GM06990 (cell line): ENCODE measurements around the gene BOLA2B.
"Not testable (repeated sequence)": the region's sequence is repeated elsewhere in the genome, so short reads cannot be mapped to it uniquely, and the experiment has no call there.

Source experiments
- DNase-seq: peaks from one replicate; pipeline ENCODE4 v3.0.0-alpha.2; 2011; ENCODE audit not compliant: insufficient read length; ENCODE audit errors: extremely low read depth
- H3K27me3 ChIP-seq: replicated peaks from 2 replicates; pipeline ENCODE4 v1.6.0; 2011; ENCODE audit warnings: low read length; ENCODE audit not compliant: control insufficient read depth, insufficient read depth
- H3K36me3 ChIP-seq: 2 replicates; pipeline ENCODE4 v1.5.1; 2011; ENCODE audit warnings: low read length; ENCODE audit not compliant: control insufficient read depth, insufficient read depth
- H3K4me3 ChIP-seq: replicated peaks from 2 replicates; pipeline ENCODE4 v1.5.1; 2011; ENCODE audit warnings: low read depth, mild to moderate bottlenecking, control low read depth, low read length

The BOLA2B gene

DNA sequence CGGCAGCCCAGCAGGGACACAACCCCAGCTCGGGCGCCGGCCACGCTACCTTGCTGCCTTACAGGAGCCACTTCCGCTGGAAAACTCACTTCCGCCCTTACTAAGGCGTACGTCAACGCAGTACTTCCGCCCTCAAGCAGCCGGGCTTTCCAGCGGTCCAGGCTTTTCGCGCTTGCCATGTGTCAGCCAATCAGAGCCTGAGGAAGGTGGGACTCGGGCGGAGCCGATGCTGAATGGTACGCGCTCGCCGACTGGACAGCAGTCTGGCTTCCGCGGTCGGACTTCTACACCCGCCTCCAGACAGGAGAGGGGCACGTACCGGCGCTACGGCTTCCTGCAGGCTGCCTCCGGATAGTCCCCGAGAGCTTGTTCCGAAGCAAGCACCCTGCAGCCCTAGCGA is at the start of gene BOLA2B, which contains the start of gene SLX1A:
BOLA2B (minus strand) TSS at position 52 of the 400 bp plus-strand sequence. CDS start 71 bp downstream, outside the sequence.
SLX1A (plus strand) TSS at position 261 of the 400 bp plus-strand sequence. CDS start 210 bp downstream, outside the sequence.
- H3K27me3 ChIP-seq, DNase-seq, H3K36me3 ChIP-seq: not testable (repeated sequence)
- peak within 1 kb of the TSS; percentile 63 for H3K4me3 ChIP-seq

DNA sequence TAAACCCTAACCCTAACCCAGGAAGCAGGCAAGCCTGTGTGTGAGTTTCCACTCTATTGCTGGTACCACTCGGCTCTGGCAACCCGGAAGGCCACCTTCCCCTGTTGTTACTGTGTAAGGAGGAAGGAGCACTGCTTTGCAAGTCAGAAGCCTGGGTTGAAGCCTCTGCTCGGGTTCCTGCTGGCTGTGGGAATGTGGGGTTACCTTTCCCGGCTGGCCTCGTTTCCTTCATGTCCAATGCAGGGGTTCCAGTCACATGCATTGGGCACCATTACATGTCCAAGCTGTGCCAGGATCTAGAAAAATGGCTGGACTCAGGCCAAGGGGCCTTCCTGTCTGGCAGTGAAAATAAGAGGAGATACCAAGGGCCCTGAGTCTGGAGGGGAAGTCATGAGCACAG is 23.6 kb upstream of the BOLA2B start:
- H3K36me3 ChIP-seq, DNase-seq, H3K27me3 ChIP-seq, H3K4me3 ChIP-seq: not testable (repeated sequence)

DNA sequence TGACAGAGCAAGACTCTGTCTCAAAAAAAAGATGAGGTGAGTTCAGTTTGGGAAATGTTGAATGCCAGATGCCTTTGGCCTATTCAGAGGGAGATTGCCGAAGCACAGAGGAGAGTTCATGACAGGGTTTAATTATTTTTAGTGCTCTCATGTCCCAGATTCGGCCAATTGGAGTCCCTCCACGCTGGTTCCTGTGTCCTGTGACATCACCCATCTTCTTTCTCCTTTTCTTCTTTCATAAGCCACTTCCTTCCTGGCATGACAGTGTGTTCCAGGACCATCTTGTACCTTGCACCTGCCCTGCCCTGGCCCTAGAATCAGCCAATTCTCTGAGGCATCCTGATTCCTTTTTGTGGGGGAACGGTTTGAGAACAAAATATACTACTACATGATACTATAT is 17.9 kb upstream of the BOLA2B start:
- not testable (repeated sequence) for DNase-seq, H3K4me3 ChIP-seq, H3K36me3 ChIP-seq, H3K27me3 ChIP-seq

DNA sequence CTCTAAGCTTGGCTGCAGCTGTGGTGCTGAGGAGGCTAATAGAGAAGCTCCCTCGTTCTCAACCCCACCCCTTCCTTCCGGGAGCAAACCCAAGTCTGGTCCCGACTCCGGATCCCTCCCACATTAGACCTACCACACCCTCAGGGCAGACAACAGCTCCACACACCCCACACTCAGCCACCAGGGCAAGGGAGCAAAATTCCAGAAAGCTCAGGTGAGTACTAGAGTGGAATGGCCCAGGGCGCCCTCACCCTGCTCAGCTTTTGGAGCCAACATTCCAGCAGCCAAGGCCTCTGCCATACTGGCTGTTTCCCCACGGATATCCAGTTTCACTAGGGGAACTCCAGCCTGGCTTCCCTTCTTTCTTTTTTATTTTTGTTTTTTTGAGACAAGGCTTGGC is 15.6 kb upstream of the BOLA2B start:
- H3K27me3 ChIP-seq, H3K4me3 ChIP-seq, DNase-seq, H3K36me3 ChIP-seq: not testable (repeated sequence)

DNA sequence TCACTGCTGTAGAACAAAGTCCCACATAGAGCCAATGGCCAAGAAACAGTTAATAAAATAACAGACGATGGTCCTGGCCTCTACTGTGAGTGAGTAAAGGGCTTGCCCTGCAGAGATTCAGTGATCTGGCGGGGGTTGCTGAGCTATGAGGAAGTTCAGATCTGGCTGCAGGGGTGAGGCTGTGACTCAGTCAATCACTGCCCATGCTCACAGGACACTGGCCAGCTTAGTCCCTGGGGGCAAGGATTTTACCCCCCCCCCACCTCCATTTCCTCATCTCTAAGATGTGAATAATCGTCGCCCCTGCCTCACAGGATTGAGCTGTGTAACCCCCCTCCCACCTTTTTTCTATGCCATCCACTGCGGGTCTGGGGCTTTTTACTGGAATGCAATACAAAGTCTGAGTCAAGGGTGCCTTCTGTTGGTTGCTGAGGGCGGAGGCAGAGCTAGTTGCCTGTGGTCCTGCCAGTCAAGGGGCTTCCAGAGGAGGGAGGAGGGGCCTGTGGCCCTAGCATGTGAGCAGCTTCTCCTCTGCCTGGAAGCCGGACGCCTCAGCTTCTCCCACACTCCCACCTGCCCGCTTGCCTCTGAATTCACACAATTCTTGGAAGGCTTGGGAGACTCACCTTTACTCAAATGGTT is 13.7 kb upstream of the BOLA2B start:
- not testable (repeated sequence) for H3K27me3 ChIP-seq, H3K36me3 ChIP-seq, H3K4me3 ChIP-seq, DNase-seq

DNA sequence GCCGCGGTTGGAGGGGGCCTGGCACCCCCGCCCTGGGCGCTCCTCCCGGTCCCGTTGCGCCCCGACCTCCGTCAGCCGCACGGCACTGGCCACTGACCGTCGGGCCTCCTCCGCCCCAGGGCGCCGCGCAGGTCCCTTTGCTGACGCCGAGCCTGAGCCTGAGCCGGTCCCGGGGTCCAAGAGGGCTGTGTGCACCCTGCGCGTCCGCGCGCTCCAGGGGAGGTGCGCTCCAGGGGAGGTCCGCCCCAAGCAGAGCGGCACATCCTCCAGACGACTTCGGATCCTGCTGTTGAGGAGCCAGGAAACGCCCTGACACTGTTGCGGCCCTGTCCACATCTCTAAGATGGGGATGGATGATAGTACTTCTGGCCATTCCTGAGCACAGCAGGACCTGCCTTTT is 12.8 kb upstream of the BOLA2B start:
- DNase-seq, H3K27me3 ChIP-seq, H3K4me3 ChIP-seq, H3K36me3 ChIP-seq: not testable (repeated sequence)

DNA sequence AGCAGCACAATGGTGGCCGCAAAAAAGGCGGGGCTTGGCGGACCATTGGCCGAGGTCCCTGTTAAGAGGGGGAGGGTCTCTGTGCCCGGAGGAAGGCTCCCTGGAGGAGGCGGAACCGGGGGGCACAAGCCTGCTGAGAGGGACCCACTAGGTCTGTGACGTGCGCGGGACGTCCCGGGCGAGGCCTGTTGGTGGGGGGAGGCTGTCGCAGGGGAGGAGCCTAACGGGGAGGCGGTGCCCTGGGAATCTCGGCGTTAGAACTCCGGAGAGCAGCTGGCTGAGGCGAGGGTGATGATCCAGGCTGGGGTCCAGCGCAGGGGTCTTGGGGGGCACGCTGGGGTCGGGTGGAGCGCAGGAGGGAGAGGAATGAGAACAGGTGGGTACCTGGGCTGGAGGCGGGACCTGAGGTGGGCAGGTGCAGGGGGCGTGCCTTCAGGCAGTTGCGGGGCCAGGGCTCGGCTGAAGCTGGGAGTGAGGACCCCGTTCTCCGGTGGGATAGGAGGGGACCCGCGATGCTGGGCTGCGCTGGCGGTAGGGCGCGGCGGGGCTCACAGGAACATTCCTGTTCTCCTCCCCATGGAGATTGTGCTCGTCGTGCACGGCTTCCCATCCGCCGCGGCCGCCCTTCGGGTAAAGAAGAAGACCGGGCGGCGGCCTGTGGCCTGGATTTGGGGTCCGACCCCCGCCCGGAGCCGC is 12.2 kb upstream of the BOLA2B start:
- peak overlapping the region; percentile 46 for H3K4me3 ChIP-seq
- H3K27me3 ChIP-seq, DNase-seq, H3K36me3 ChIP-seq: not testable (repeated sequence)

DNA sequence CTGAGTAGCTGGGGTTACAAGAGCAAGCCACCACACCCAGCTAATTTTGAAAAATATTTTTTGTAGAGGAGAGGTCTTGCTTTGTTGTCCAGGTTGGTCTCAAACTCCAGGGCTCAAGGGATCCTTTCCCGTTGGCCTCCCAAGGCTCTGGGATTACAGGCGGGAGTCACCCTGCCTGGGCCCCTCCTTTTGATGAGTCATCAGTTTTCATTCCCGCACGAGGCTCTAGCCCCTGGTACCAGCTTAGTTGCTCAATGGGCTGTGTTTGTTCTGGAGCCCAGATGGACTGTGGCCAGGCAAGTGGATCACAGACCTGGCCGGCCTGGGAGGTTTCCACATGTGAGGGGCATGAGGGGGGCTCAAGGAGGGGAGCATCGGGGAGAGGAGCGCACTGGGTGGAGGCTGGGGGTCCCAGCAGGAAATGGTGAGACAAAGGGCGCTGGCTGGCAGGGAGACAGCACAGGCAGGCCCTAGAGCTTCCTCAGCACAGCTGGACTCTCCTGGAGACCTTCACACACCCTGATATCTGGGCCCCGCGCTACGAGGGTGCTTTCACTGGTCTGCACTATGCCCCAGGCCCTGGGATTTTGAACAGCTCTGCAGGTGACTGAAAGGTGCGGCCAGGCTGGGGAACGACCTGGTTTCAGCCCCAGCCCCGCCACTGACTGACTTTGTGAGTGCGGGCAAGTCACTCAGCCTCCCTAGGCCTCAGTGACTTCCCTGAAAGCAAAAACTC is 6.3 kb upstream of the BOLA2B start:
- not testable (repeated sequence) for H3K27me3 ChIP-seq, DNase-seq, H3K4me3 ChIP-seq, H3K36me3 ChIP-seq

DNA sequence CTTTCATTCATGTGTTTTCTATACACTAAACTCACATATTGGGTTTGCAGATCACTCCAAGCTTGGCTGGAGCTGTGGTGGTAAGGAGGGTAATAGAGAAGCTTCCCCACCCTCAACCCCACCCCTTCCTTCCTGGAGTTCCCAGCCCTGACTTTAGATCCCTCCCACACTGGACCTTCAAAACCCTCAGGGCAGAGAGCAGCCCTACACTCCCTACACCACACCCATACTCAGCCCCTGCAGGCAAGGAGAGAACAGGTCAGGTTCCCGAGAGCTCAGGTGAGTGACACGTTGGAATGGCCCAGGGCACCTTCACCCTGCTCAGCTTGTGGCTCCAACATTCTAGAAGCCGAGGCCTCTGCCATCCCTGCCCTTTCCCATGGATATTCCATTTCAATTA is 5.6 kb upstream of the BOLA2B start, which contains the start of gene SULT1A3:
SULT1A3 (plus strand) TSS at position 207 of the 400 bp plus-strand sequence. CDS start 1,474 bp downstream, outside the sequence.
- not testable (repeated sequence) for H3K27me3 ChIP-seq, H3K36me3 ChIP-seq, DNase-seq, H3K4me3 ChIP-seq

DNA sequence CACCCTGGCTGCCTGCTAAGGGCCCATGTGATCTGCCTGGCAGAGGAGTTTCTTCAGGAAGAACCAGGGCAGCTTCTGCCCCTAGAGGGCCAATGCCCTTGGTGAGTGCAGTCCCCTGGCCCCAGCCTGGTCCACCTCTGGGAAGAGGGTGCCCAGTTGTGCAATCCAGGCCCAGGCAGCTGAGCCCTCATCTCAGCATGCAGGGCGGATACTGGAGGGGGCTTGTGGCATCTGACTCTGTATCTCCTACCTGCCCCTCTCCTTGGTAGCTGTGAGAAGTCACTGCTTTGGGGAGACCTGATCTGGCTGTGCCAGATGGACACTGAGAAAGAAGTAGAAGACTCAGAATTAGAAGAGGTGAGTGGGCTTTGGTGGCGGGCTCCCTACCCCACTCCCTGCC is 3.5 kb upstream of the BOLA2B start:
- not testable (repeated sequence) for H3K36me3 ChIP-seq

DNA sequence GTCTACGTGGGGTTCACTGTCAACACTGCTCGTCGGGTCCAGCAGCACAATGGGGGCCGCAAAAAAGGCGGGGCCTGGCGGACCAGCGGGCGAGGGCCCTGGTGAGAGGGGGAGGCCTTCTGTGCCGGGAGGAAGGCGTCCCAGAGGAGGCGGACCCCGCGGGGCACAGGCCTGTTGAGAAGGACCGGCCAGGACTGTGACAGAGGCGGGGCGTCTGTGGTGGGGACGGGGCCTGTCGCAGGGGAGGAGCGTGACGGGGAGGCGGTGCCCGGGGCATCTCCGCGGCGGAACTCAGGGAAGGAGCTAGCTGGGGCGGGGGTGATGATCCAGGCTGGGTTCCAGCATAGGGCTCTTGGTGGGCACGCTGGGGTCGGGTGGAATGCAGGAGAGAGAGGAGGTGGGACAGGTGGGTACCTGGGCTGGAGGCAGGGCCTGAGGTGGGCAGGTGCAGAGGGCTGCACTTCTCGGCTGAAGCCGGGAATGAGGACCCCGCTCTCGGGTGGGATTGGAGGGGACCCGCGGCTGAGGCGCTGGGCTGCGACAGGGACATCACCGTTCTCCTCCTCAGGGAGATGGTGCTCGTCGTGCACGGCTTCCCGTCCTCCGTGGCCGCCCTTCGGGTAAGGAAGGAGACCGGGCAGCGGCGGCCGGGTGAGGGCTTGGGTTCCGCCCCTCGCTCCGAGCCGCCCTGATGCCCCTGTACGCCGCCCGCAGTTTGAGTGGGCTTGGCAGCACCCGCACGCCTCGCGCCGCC is 883 bp upstream of the BOLA2B start:
- DNase-seq, H3K27me3 ChIP-seq, H3K36me3 ChIP-seq: not testable (repeated sequence)
- H3K4me3 ChIP-seq = peak overlapping the region; percentile 63

More for the DNA sequence above, 3.5 kb upstream of the BOLA2B start:
- not testable (repeated sequence) for H3K4me3 ChIP-seq, DNase-seq, H3K27me3 ChIP-seq

DNA sequence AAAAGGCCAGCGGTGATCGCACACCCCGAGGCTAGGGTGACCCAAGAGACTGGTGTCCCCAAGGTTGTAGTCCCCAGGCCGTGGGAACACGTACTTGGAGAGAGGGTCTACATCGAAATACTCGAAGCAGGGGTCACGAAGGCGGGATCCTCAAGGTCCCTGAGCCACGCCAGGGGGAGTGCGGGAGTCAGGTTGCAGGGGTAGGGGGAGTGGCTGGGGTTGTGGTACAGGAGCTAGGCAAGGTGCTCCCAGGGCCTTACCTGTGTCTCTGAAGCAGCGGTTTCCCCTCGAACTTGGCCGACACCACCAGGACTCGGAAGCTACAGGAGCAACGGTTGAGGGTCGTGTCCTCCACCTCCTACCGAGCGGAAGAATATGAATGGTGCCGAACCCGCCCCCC is 368 bp downstream of the BOLA2B start:
- H3K27me3 ChIP-seq, DNase-seq, H3K36me3 ChIP-seq, H3K4me3 ChIP-seq: not testable (repeated sequence)

DNA sequence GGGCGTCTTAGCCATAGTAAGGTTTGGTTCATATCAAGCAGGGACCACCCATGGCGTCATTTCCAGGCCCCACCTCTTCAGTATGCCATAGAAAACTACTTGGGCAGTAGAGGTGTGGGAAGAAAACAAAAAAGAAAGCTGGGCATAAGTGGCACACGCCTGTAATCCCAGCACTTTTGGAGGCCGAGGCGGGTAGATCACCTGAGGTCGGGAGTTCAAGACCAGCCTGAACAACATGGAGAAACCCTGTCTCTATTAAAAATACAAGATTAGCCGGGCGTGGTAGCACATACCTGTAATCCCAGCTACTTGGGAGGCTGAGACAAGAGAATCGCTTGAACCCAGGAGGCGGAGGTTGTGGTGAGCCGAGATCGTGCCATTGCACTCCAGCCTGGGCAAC is 2.3 kb downstream of the BOLA2B start:
- peaks cover 21% of the 10 kb centered on the region for H3K36me3 ChIP-seq
- H3K27me3 ChIP-seq, H3K4me3 ChIP-seq, DNase-seq: not testable (repeated sequence)
